ENCODE measurements around the gene GPR146. TPM values are rescaled to one million over a fixed set of nuclear protein-coding genes. Genes with fewer than 3 reads are reported as not detected.
A peak's percentile ranks its signal among the peaks of the same experiment; 100 is the strongest.

The GPR146 gene
- total and polyA plus RNA-seq, 9 of the 15 experiments (the other 6 are each of a cell fraction or from before 2014, with no cell fraction given), result 0.22 to 3.6 (median 0.64) TPM; not detected in 2

DNA sequence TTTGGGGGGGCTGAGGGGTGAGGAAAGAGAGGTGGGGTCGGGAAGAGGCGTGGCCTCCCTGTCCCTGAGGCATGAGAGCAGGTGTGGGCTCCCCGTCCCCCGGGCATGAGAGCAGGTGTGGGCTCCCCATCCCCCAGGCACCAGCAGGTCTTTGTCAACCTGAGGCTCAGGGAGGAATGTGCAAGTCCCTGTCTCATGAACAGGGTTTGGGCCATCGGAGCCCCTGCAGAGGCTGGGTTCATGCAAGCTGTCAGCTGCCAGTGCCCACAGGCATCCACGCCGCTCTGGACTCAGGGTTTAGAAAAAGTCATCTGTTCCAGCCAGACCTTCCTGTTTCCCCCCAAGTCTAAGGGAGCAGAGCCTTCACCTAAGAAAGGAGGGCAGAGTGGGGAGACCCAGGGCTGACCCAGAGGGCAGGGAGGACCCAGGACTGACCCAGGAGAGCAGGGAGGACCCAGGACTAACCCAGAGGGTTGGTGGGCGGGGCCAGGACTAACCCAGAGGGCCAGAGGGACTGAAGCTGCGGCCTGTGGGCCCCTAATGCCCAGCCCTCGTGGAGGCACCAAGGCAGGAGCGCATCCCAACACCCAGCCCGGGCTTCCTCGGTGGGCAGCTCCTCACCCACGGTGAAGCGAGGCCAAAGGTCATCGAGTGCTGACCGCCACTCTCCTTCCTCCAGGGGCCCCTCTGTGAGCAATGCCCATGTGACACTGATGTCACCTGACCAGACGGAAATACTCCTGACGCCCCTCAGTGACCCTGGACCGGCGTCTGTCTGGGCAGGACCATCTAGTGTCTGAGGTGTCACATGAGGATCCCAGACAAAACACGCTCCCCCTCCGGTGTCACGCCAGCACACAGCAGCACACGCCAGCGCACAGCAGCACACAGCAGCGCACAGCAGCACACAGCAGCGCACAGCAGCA lies 28.9 kb upstream of the GPR146 start:
- CTCF ChIA-PET (ENCODE audit: low intra/inter-chr PET ratio), result no interaction called here
- H3K4me3 ChIP-seq, result no peak overlapping the region
- intact Hi-C loops (cut with micrococcal nuclease) (no loop called here), in situ Hi-C loops (cut with MboI) (no loop called here)
- BruUV-seq (replicated peaks), result no TSS peak
- H3K9me3 ChIP-seq (replicated peaks; ENCODE audit: control insufficient read depth, insufficient read depth, low read depth, low read length), result no peaks in the 10 kb centered on the region; the same call in 1 of the 2 replicates
- ATAC-seq, result no peak
- peaks cover 0 to 78% of the 10 kb centered on the region in 2 experiments; a peak in 2 of 5 replicates for H3K4me1 ChIP-seq (replicated peaks in 1 of 2; ENCODE audit: control insufficient read depth in 2 of 2, insufficient read depth in 2 of 2, low read length in 2 of 2)
- no peak overlapping the region for H2AFZ ChIP-seq (ENCODE audit: low read depth, low read length)
- no peak overlapping the region for H3K27ac ChIP-seq (ENCODE audit: extremely low read depth, low read depth, low read length)
- H3K79me2 ChIP-seq (ENCODE audit: control insufficient read depth, insufficient read depth, low read length), result peaks cover 27% of the 10 kb centered on the region
- FAIRE-seq, result no peak
- WGBS (ENCODE audit: insufficient coverage, low coverage, missing lambda C conversion rate), result 89% methylated on average over 22 of the region's 28 CpGs
- POLR2A ChIA-PET, result no interaction called here
- no peaks in the 10 kb centered on the region for H3K27me3 ChIP-seq (ENCODE audit: control insufficient read depth in 2 of 2, insufficient read depth in 2 of 2, low read length in 2 of 2)
- peaks cover 13% of the 10 kb centered on the region; the same call in 1 of the 3 replicates for H3K36me3 ChIP-seq (ENCODE audit: control insufficient read depth, insufficient read depth, low read length)
- no peak for TF ChIP-seq COPS2 (conservative IDR thresholded peaks at IDR 0.05)
- TF ChIP-seq CHD4 (IDR thresholded peaks at IDR 0.05; ENCODE audit: insufficient read depth, insufficient replicate concordance, low read depth, low read length, poor library complexity, severe bottlenecking), result no peak
- no peak for TF ChIP-seq EGR1 (conservative IDR thresholded peaks at IDR 0.05)
- TF ChIP-seq NFYB (IDR thresholded peaks at IDR 0.05; ENCODE audit: extremely low read depth, insufficient read length), result no peak
- no peak for TF ChIP-seq TCF15 (CRISPR knock-in tag; IDR thresholded peaks at IDR 0.05)
- TF ChIP-seq, protein P1, sequence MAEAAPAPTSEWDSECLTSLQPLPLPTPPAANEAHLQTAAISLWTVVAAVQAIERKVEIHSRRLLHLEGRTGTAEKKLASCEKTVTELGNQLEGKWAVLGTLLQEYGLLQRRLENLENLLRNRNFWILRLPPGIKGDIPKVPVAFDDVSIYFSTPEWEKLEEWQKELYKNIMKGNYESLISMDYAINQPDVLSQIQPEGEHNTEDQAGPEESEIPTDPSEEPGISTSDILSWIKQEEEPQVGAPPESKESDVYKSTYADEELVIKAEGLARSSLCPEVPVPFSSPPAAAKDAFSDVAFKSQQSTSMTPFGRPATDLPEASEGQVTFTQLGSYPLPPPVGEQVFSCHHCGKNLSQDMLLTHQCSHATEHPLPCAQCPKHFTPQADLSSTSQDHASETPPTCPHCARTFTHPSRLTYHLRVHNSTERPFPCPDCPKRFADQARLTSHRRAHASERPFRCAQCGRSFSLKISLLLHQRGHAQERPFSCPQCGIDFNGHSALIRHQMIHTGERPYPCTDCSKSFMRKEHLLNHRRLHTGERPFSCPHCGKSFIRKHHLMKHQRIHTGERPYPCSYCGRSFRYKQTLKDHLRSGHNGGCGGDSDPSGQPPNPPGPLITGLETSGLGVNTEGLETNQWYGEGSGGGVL (CRISPR knock-in tag; IDR thresholded peaks at IDR 0.05), result no peak
- TF ChIP-seq ZNF431 (CRISPR knock-in tag; IDR thresholded peaks at IDR 0.05), result no peak
- no peak for TF ChIP-seq RFX1 (IDR thresholded peaks at IDR 0.05)
- no peak for TF ChIP-seq CCAR2 (IDR thresholded peaks at IDR 0.05; ENCODE audit: low read depth, low read length)
- TF ChIP-seq USF1 (CRISPR knock-in tag; IDR thresholded peaks at IDR 0.05), result peak; percentile 77
- TF ChIP-seq ZNF785 (CRISPR knock-in tag; IDR thresholded peaks at IDR 0.05), result no peak
- no peak for TF ChIP-seq MED1 (CRISPR knock-in tag; IDR thresholded peaks at IDR 0.05; ENCODE audit: borderline replicate concordance)
- TF ChIP-seq RAD51 (IDR thresholded peaks at IDR 0.05; ENCODE audit: borderline replicate concordance, low read depth), result peak; percentile 60; the same call in 1 of the 2 replicates
- peaks cover 7% of the 10 kb centered on the region for H4K20me1 ChIP-seq (replicated peaks; ENCODE audit: control insufficient read depth, insufficient read depth, low read length)
- H3K9ac ChIP-seq (ENCODE audit: insufficient read depth in 1 of 2, low read depth in 2 of 2, low read length in 2 of 2), result peak overlapping the region in 1 of 2 experiments; percentile 76; a peak in 2 of 4 replicates
- H3K9me1 ChIP-seq (ENCODE audit: control insufficient read depth, insufficient read depth, low read length), result no peaks in the 10 kb centered on the region
- no peak overlapping the region for H3K4me2 ChIP-seq (ENCODE audit: insufficient read depth, low read length)
- DNase-seq (ENCODE audit: extremely low read depth in 1 of 4, low spot score in 3 of 4), result no peak
